ENCODE results near the gene SLC12A8.
A peak's percentile ranks its signal among the peaks of the same experiment; 100 is the strongest.

The SLC12A8 gene

GRCh38 chr3:125212509-125213363, at the start of gene SLC12A8:
SLC12A8 (minus strand) TSS chr3:125212748; CDS start chr3:125211349, 1,399 bp downstream.
- DNase-seq (ENCODE audit: low read depth, low spot score) = no peak
- no peak within 1 kb of the TSS for H3K27ac ChIP-seq

DNA sequence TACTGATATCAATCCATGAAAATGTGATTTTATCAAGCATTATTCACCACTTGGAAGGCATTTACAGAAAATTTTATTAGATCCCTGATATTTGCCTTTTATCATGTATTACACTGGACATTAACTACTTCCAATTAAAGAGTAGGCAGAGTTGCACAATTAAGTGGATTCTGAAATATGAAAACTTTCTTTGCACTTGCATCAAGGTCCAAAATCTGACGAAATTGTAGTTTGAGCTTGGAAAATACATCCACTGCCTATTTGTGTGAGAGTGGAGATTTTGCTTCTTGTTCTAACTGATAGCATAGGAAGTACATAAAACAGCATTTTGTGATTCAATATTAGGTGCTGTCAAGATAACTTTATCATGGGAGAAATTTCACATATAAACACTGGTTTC, 49.6 kb upstream of the SLC12A8 start:
- DNase-seq (ENCODE audit: low read depth, low spot score) = no peak
- H3K27ac ChIP-seq = no peak overlapping the region

DNA sequence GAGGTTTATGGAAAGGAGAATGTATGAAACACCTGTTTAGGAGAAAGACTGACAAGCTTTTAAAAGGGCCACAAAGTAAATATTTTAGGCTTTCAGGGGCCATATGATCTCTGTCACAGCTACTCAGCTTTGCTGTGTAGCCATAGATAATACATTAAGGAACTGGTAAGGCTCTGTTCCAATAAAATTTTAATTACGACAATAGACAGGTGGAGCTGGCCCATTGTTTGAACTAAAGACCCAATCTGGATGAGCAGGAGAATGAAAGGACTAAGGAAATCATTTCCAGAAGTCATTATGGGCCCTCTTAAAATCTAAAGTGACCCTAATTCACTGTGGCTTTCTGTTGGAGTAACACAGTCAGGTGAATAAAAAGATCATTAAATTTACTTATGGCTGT, 48.5 kb upstream of the SLC12A8 start:
- DNase-seq (ENCODE audit: low read depth, low spot score) = no peak
- H3K27ac ChIP-seq = no peak overlapping the region

GRCh38 chr3:125260158-125260557, 47.6 kb upstream of the SLC12A8 start:
- H3K27ac ChIP-seq = no peak overlapping the region
- DNase-seq (ENCODE audit: low read depth, low spot score) = no peak

- H3K27ac ChIP-seq = no peak overlapping the region
Observed at GRCh38 chr3:125257536-125257935, 45.0 kb upstream of the SLC12A8 start.

DNA sequence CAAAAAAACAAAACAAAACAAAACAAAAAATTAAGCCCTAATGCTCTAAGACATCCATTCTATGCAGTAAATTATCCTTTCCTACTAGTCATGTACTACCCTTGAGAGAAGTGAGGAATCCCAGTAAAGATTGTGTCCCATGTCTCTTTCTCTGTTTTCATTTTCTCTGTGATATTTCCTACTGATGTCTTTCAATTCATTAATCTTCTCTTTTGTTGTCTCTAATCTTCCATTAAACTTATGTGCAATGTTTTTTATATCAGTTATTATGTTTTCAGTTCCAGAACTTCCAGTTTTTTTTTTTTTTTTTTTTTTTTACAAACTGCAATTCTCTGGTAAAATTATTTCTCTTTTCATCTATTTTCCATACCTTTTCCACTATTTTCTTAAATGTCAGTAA, 44.1 kb upstream of the SLC12A8 start:
- no peak for DNase-seq (ENCODE audit: low read depth, low spot score)
- no peak overlapping the region for H3K27ac ChIP-seq

More at GRCh38 chr3:125257536-125257935, 45.0 kb upstream of the SLC12A8 start:
- DNase-seq (ENCODE audit: low read depth, low spot score) = no peak

- H3K27ac ChIP-seq = no peak overlapping the region
- DNase-seq (ENCODE audit: low read depth, low spot score) = no peak
Observed at GRCh38 chr3:125250973-125251372, 38.4 kb upstream of the SLC12A8 start.

GRCh38 chr3:125246237-125246636, 33.7 kb upstream of the SLC12A8 start:
- no peak for DNase-seq (ENCODE audit: low read depth, low spot score)
- no peak overlapping the region for H3K27ac ChIP-seq

GRCh38 chr3:125245521-125245920, 33.0 kb upstream of the SLC12A8 start:
- DNase-seq (ENCODE audit: low read depth, low spot score) = no peak
- H3K27ac ChIP-seq = no peak overlapping the region

DNA sequence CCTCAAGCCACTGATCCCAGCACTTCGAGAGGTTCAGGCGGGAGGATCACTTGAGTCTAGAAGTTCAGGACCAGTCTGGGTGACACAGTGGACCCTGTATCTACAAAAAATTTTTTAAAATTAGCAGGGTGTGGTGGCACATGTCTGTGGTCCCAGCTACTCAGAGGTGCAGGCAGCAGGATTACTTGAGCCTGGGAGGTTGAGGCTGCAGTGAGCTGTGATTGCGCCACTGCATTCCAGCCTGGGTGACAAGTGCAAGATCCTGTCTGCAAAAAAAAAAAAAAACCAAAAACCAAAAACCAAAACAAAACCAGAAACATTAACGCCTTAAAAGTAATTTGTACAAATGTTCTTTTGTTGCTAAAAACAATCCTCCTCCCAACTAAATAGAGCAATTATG, 27.9 kb upstream of the SLC12A8 start:
- no peak overlapping the region for H3K27ac ChIP-seq
- no peak for DNase-seq (ENCODE audit: low read depth, low spot score)

GRCh38 chr3:125239266-125239665, 26.7 kb upstream of the SLC12A8 start:
- no peak overlapping the region for H3K27ac ChIP-seq
- no peak for DNase-seq (ENCODE audit: low read depth, low spot score)

GRCh38 chr3:125238759-125239158, 26.2 kb upstream of the SLC12A8 start:
- no peak overlapping the region for H3K27ac ChIP-seq
- DNase-seq (ENCODE audit: low read depth, low spot score) = no peak

GRCh38 chr3:125236331-125236903, 23.9 kb upstream of the SLC12A8 start:
- no peak overlapping the region for H3K27ac ChIP-seq
- no peak for DNase-seq (ENCODE audit: low read depth, low spot score)

DNA sequence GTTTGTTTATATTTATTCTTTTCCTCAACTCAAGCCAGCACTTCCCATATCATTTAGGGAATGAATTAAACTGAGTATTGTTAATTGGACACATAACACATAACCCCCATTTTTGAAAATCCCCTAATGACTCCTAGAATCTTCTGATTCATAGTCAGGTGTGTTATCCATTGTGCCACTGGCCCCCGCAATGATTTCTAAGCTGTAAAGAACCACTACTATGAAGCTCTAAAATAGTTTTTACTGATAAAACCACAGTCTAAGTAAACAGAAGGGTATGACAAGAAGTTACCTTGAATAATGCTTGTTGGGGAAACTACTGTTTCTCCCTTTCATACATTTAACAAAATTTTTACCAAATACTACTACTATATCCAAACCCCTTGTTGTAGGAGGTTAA, 22.3 kb upstream of the SLC12A8 start:
- no peak for DNase-seq (ENCODE audit: low read depth, low spot score)
- H3K27ac ChIP-seq = no peak overlapping the region

DNA sequence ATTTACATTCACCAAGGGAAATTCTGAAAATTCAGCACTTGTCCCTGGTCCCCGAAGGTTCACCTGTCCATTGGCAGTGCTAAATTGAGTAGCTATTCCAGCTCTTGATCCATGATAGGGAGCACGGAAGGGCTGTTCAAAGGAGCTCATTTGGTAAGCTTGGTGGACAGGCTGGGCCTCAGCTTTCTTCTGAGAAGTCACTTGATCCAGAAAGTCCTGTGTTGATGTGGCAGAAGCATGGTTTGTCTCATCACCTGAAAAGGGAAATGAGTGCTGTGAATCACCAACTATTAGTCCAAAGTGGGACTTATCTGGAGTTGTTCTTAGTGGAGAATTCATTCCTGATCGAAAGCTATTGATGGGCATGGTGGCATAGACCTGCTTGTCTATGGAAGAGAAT, 19.9 kb upstream of the SLC12A8 start:
- H3K27ac ChIP-seq = peak overlapping the region; percentile 7
- DNase-seq (ENCODE audit: low read depth, low spot score) = no peak

GRCh38 chr3:125231895-125232294, 19.3 kb upstream of the SLC12A8 start:
- no peak for DNase-seq (ENCODE audit: low read depth, low spot score)
- H3K27ac ChIP-seq = peak overlapping the region; percentile 7

- no peak for DNase-seq (ENCODE audit: low read depth, low spot score)
- no peak overlapping the region for H3K27ac ChIP-seq
Observed at GRCh38 chr3:125229707-125230106, 17.2 kb upstream of the SLC12A8 start.

- DNase-seq (ENCODE audit: low read depth, low spot score) = no peak
- no peak overlapping the region for H3K27ac ChIP-seq
Observed at GRCh38 chr3:125229168-125229567, 16.6 kb upstream of the SLC12A8 start.

- DNase-seq (ENCODE audit: low read depth, low spot score) = no peak
- no peak overlapping the region for H3K27ac ChIP-seq
Observed at GRCh38 chr3:125221831-125222230, 9.3 kb upstream of the SLC12A8 start.

DNA sequence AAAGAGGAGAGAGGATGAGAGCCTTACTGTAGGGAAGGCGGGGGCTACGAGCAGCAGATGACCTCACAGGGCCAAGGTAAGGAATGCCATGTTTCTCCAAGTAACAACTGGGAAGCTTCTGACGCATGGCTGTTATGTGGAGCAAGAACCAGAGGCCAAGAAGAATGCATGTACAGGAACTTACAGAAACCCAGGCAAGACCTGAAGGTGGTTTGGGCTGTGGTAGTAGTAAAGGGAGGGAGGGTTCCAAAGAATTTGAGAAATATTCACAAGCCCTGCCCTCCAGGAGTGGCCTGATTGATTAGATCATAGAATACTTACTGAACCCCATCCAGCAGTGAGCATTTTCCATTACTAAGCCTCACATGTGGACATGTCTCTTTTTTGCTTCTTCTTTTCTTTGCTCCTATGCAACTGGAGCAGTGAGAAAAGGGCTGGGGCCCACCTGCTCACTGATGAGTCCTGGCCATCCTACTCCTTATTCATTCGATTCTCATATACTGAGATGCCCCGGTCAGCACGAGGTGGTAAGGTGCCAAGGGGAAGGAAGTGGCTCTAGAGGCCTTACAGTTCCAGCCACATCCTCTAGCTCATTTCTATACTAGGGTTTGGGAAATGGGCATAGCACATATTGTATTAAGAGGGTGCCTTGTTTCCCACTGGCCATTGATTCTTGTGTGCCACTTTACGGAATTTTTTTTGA, 8.3 kb upstream of the SLC12A8 start:
- DNase-seq (ENCODE audit: low read depth, low spot score) = no peak
- H3K27ac ChIP-seq = no peak overlapping the region

DNA sequence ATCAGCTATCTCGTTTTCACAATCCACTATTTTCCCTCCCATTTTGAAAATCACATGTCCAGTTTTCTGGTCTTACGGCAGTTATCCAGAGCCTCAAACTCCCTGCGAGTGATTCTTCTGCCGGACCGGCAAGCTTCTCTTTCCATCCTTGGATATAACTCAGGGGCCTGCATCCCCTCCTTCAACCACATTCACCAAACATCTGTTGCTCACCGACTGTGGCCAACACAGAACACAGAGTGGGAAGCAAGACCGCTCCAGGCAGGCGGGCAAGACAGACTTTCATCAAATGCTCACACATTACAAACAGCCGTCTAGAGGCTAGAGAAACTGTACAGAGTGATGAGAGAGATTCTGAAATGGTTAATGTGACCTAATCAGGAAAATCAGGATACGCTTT, 7.6 kb upstream of the SLC12A8 start:
- H3K27ac ChIP-seq = no peak overlapping the region
- no peak for DNase-seq (ENCODE audit: low read depth, low spot score)

Measured in epithelial cell of prostate (primary cell).